Lower leg skin (tissue), 4 donors: ENCODE measurements around the gene PPIH. TPM values are rescaled to one million over a fixed set of nuclear protein-coding genes. Genes with fewer than 3 reads are reported as not detected.

Source experiments
- DNase-seq, 2 donors: peaks; one replicate each; pipeline ENCODE4 v3.0.0-alpha.2; 2019; ENCODE audit warnings: low spot score in 2 of 2
- H3K4me3 ChIP-seq: fragments of 200-600 bp; sonication (generic); 2 replicates; pipeline ENCODE4 v1.5.1; 2017; ENCODE audit warnings: mild to moderate bottlenecking, low read depth; ENCODE audit not compliant: poor library complexity, severe bottlenecking
- POLR2A ChIP-seq, 2 donors: fragments of 450-650 bp; IDR thresholded peaks; one replicate each; pipeline ENCODE4 v1.6.1; 2016 to 2017; ENCODE audit warnings: antibody characterized with exemption in 2 of 2, mild to moderate bottlenecking in 1 of 2, moderate library complexity in 1 of 2
- whole genome bisulfite sequencing, 2 donors: methylation state at CpG; one replicate each; pipeline ENCODE4 v1.1.5; 2018; 5-methylcytosine and 5-hydroxymethylcytosine counted together
- intact Hi-C: fragments of 100-400 bp; cut with DNase I; formaldehyde crosslinking; loops from one replicate; pipeline ENCODE4 v1.15.0; 2023; ENCODE audit warnings: low total_unique reads
- total RNA-seq, 4 donors: library from RNA; depleted of rRNA; stranded (reverse); fragments of >200 nt; gene quantifications; one replicate each; pipeline ENCODE4 v1.1.0, GENCODE V29; 2016
- TF ChIP-seq, protein P1 (sequence below), 3 donors: fragments of 450-650 bp; IDR thresholded peaks; one replicate each; pipeline ENCODE4 v1.5.1; 2016; ENCODE audit warnings: antibody characterized with exemption in 3 of 3, mild to moderate bottlenecking in 3 of 3, moderate library complexity in 2 of 3

PPIH gene
- total RNA-seq, 4 donors from 2014 or later: 16.2 to 25.7 (median 20.5) TPM

DNA sequence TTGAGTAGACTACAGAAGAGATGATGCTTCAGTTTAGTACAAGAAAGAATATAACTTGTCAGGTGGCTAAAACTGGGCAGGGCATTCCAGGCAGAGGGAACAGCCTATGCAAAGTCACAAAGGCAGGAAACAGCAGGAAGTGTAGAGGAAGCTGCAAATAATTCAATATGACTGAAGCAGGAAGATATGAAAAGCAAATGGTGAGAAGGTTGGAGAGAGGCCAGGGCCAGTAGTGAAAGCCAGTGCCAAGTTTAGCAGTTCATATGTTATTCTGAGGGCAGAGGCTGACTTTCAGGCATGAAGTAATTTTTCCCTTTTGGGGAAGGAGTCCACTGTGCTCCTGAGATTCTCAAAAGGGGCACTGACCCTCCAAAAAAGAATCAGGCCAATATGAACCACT, 16.0 kb downstream of the PPIH start:
- H3K4me3 ChIP-seq: no peak overlapping the region
- intact Hi-C loops: no loop called here
- DNase-seq: no peak
- TF ChIP-seq, protein P1, sequence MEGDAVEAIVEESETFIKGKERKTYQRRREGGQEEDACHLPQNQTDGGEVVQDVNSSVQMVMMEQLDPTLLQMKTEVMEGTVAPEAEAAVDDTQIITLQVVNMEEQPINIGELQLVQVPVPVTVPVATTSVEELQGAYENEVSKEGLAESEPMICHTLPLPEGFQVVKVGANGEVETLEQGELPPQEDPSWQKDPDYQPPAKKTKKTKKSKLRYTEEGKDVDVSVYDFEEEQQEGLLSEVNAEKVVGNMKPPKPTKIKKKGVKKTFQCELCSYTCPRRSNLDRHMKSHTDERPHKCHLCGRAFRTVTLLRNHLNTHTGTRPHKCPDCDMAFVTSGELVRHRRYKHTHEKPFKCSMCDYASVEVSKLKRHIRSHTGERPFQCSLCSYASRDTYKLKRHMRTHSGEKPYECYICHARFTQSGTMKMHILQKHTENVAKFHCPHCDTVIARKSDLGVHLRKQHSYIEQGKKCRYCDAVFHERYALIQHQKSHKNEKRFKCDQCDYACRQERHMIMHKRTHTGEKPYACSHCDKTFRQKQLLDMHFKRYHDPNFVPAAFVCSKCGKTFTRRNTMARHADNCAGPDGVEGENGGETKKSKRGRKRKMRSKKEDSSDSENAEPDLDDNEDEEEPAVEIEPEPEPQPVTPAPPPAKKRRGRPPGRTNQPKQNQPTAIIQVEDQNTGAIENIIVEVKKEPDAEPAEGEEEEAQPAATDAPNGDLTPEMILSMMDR (IDR thresholded peaks at IDR 0.05): no peak
- no peak for TF ChIP-seq POLR2A (IDR thresholded peaks at IDR 0.05)

DNA sequence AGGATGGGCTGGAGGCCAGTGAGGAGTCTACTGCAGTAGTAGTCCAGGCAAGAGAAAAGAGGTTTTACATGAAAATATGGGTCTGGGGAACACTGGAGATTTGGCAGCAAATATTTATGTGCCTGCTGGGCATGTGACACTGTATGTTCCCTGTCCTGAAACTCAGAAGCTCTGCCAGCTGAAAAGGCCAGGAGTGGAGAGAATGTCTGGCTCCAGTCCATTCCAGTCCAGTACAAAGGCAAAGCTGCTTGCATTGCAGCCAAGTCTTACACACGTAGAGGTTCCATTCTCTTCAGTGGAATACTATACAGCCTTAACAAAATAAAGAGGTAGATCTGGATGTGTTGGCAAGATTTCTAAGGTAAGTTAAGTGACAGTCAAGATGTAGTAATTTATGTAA, 16.5 kb downstream of the PPIH start:
- no peak overlapping the region for H3K4me3 ChIP-seq
- DNase-seq: no peak
- 28 to 50% methylated on average over 1 of the region's 1 CpG for WGBS, 2 donors
- TF ChIP-seq POLR2A (IDR thresholded peaks at IDR 0.05): no peak
- TF ChIP-seq, protein P1 (IDR thresholded peaks at IDR 0.05): no peak
- intact Hi-C loops: no loop called here

DNA sequence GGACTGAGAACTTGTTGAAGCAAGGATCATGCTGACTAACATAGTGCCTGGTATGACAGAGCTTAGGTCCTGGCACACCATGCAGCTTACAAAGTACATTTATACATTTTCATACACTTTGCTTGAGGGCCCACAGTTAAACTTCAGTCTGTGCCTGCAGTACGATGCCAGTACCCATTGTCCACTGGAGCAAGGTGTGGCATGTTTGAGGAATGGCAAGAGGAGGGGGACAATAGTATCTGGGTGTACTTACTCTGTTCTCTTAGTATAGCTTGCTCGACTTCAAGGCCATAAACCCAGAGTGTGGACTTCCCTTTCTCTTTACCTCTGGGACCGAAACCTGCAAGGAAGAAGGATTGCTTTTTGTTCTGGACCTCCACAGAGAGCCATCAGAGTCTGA, 17.2 kb downstream of the PPIH start:
- no peak for DNase-seq
- no peak for TF ChIP-seq POLR2A (IDR thresholded peaks at IDR 0.05)
- TF ChIP-seq, protein P1 (IDR thresholded peaks at IDR 0.05): no peak
- intact Hi-C loops: no loop called here
- H3K4me3 ChIP-seq: no peak overlapping the region
- 72 to 83% methylated on average over 3 of the region's 3 CpGs for WGBS, 2 donors

DNA sequence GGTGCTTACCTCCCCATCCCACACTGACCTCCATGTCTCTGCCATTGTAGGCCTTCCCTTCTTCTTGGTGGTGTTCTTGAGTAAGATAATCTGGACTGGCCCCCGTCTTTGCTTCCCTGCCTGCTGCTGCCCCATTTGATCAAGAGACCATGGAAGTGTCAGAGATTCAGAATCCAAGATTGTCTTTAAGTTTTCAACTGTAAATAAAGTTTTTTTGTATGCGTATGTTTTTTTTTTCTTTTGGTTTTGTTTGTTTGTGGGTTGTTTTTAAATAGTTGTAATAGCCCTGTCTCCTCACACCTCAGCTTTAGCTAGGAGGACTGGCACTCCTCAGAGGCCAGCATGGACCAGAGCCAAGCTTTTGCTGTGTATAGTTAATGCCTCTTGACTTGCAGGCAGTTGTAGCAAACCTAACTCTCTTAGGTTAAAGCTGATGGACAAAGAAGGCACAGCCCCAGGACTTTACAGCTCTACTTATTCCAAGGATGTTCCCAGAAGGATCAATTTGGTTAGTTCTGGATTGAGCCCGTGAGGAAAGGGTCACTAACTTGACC, 18.4 kb downstream of the PPIH start:
- no peak for DNase-seq
- H3K4me3 ChIP-seq: no peak overlapping the region
- intact Hi-C loops: no loop called here
- 93 to 94% methylated on average over 3 of the region's 3 CpGs for WGBS, 2 donors
- TF ChIP-seq, protein P1 (IDR thresholded peaks at IDR 0.05): no peak
- TF ChIP-seq POLR2A (IDR thresholded peaks at IDR 0.05): no peak

DNA sequence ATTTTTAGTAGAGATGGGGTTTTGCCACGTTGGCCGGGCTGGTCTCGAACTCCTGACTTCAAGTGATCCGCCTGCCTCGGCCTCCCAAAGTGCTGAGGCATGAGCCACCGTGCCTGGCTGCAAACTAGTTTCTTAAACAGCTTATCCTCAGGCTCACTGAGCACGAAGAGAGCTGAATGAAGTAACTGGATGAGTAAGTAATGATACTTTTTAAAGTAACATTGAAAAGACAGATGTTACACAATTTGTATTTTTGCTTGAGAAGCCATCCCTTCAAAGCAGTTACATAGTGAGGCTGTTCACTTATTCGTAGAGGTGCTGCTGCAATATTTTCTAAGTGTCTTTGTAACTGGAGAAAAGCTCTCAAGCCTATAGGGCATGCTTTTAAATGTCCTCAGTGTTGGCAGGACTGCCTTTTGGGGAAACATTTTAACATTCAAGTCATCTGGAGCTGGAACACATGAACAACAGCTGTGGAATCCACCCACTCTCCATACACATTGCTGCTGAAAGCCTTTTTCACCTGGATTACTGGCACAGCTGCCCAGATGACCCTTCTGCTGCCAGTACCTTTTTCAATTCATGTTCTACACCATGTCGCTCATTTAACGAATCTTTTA, 21.3 kb downstream of the PPIH start:
- TF ChIP-seq POLR2A (IDR thresholded peaks at IDR 0.05): no peak
- TF ChIP-seq, protein P1 (IDR thresholded peaks at IDR 0.05): no peak
- no peak overlapping the region for H3K4me3 ChIP-seq
- intact Hi-C loops: no loop called here
- 72 to 75% methylated on average over 10 of the region's 10 CpGs for WGBS, 2 donors
- no peak for DNase-seq

DNA sequence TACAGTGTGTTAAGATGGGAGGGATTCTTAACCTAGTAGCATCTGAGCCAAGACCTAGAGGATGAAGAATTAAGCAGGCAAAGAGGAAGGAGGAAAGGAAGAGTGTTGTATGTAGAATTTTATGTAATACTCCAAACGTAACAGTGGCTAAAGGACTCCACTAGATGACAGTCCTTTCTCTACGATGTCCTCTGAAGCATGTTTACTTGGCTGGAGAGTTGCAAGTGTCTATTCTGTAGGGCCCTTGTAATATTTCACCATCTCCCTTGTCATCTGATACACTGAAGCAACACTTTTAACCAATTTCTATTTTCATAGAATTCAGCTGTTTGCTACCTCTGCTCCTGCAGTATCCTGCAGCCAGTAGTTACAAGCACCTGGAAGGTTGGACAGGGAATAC, 21.8 kb downstream of the PPIH start:
- intact Hi-C loops: no loop called here
- H3K4me3 ChIP-seq: no peak overlapping the region
- no peak for DNase-seq
- TF ChIP-seq, protein P1 (IDR thresholded peaks at IDR 0.05): no peak
- TF ChIP-seq POLR2A (IDR thresholded peaks at IDR 0.05): no peak
- WGBS, 2 donors: 73 to 75% methylated on average over 2 of the region's 2 CpGs
